Muscle layer of duodenum (tissue), 2 donors: Measurements from ENCODE around the gene DNER.

Experiments used
- H3K27ac ChIP-seq: one replicate; pipeline ENCODE4 v1.7.0; 2013; ENCODE audit warnings: mild to moderate bottlenecking, low read length
- H3K27me3 ChIP-seq: one replicate; pipeline ENCODE4 v1.7.0; 2013; ENCODE audit warnings: low read depth, mild to moderate bottlenecking, control low read depth, low read length
- H3K36me3 ChIP-seq, 2 donors: one replicate each; pipeline ENCODE4 v1.7.0; 2013; ENCODE audit warnings: low read length in 2 of 2, control low read depth in 1 of 2, mild to moderate bottlenecking in 1 of 2; ENCODE audit not compliant: insufficient read depth in 2 of 2, control insufficient read depth in 1 of 2
- H3K4me1 ChIP-seq, 2 donors: one replicate each; pipeline ENCODE4 v1.7.0; 2013; ENCODE audit warnings: low read length in 2 of 2, mild to moderate bottlenecking in 2 of 2, control low read depth in 1 of 2, moderate library complexity in 1 of 2; ENCODE audit not compliant: insufficient read depth in 2 of 2, control insufficient read depth in 1 of 2
- H3K4me3 ChIP-seq, 2 donors: one replicate each; pipeline ENCODE4 v1.7.0; 2013; ENCODE audit warnings: low read length in 2 of 2, low read depth in 1 of 2, mild to moderate bottlenecking in 1 of 2
- H3K9me3 ChIP-seq, 2 donors: one replicate each; pipeline ENCODE4 v1.7.0; 2013; ENCODE audit warnings: low read length in 2 of 2, control low read depth in 1 of 2, mild to moderate bottlenecking in 1 of 2; ENCODE audit not compliant: control insufficient read depth in 1 of 2
- donor health status: healthy.

Gene DNER

GRCh38 chr2:229688141-229688540 lies 26.2 kb downstream of the DNER start:
- Histone ChIP-seq H3K4me3 (no peak overlapping the region), H3K27me3 (no peaks in the 10 kb centered on the region), H3K27ac (no peak overlapping the region), H3K36me3 (no peaks in the 10 kb centered on the region), H3K9me3 (peaks cover 0 to 7% of the 10 kb centered on the region in 2 donors), H3K4me1 (no peaks in the 10 kb centered on the region)

GRCh38 chr2:229686122-229686919 lies 28.0 kb downstream of the DNER start:
- Histone ChIP-seq H3K36me3 (no peaks in the 10 kb centered on the region), H3K27me3 (no peaks in the 10 kb centered on the region), H3K9me3 (no peaks in the 10 kb centered on the region), H3K4me3 (no peak overlapping the region), H3K27ac (no peak overlapping the region), H3K4me1 (no peaks in the 10 kb centered on the region)

GRCh38 chr2:229684942-229685562 lies 29.3 kb downstream of the DNER start:
- no peaks in the 10 kb centered on the region for H3K9me3 ChIP-seq
- no peak overlapping the region for H3K27ac ChIP-seq
- H3K36me3 ChIP-seq: no peaks in the 10 kb centered on the region
- no peaks in the 10 kb centered on the region for H3K27me3 ChIP-seq
- H3K4me1 ChIP-seq: no peaks in the 10 kb centered on the region
- H3K4me3 ChIP-seq: no peak overlapping the region

GRCh38 chr2:229679393-229680125 lies 34.8 kb downstream of the DNER start:
- H3K27ac ChIP-seq: no peak overlapping the region
- H3K4me1 ChIP-seq: no peaks in the 10 kb centered on the region
- no peaks in the 10 kb centered on the region for H3K9me3 ChIP-seq
- H3K4me3 ChIP-seq: no peak overlapping the region
- H3K36me3 ChIP-seq: no peaks in the 10 kb centered on the region
- H3K27me3 ChIP-seq: no peaks in the 10 kb centered on the region

- Histone ChIP-seq H3K4me3 (no peak overlapping the region), H3K27ac (no peak overlapping the region), H3K36me3 (no peaks in the 10 kb centered on the region)
Measured at GRCh38 chr2:229675569-229675968, 38.8 kb downstream of the DNER start.

GRCh38 chr2:229674830-229675530 lies 39.4 kb downstream of the DNER start:
- Histone ChIP-seq H3K27me3 (no peaks in the 10 kb centered on the region), H3K27ac (no peak overlapping the region), H3K4me1 (no peaks in the 10 kb centered on the region), H3K36me3 (no peaks in the 10 kb centered on the region), H3K9me3 (no peaks in the 10 kb centered on the region), H3K4me3 (no peak overlapping the region)

More at GRCh38 chr2:229675569-229675968, 38.8 kb downstream of the DNER start:
- Histone ChIP-seq H3K9me3 (no peaks in the 10 kb centered on the region), H3K27me3 (no peaks in the 10 kb centered on the region), H3K4me1 (no peaks in the 10 kb centered on the region)

GRCh38 chr2:229673676-229674075 lies 40.7 kb downstream of the DNER start:
- Histone ChIP-seq H3K36me3 (no peaks in the 10 kb centered on the region), H3K27ac (no peak overlapping the region), H3K4me3 (no peak overlapping the region), H3K27me3 (no peaks in the 10 kb centered on the region), H3K9me3 (no peaks in the 10 kb centered on the region), H3K4me1 (no peaks in the 10 kb centered on the region)

GRCh38 chr2:229672021-229672420 lies 42.3 kb downstream of the DNER start:
- Histone ChIP-seq H3K27me3 (no peaks in the 10 kb centered on the region), H3K27ac (no peak overlapping the region), H3K36me3 (no peaks in the 10 kb centered on the region), H3K4me1 (no peaks in the 10 kb centered on the region), H3K4me3 (no peak overlapping the region), H3K9me3 (no peaks in the 10 kb centered on the region)

- no peaks in the 10 kb centered on the region for H3K36me3 ChIP-seq
- no peaks in the 10 kb centered on the region for H3K9me3 ChIP-seq
- no peak overlapping the region for H3K4me3 ChIP-seq
- no peaks in the 10 kb centered on the region for H3K27me3 ChIP-seq
- H3K27ac ChIP-seq: no peak overlapping the region
- no peaks in the 10 kb centered on the region for H3K4me1 ChIP-seq
Measured at GRCh38 chr2:229669841-229670240, 44.5 kb downstream of the DNER start.

GRCh38 chr2:229666811-229667210 lies 47.5 kb downstream of the DNER start:
- H3K4me1 ChIP-seq: no peaks in the 10 kb centered on the region
- no peaks in the 10 kb centered on the region for H3K27me3 ChIP-seq
- no peaks in the 10 kb centered on the region for H3K9me3 ChIP-seq
- no peak overlapping the region for H3K27ac ChIP-seq
- no peaks in the 10 kb centered on the region for H3K36me3 ChIP-seq
- H3K4me3 ChIP-seq: no peak overlapping the region

- Histone ChIP-seq H3K36me3 (no peaks in the 10 kb centered on the region), H3K4me1 (no peaks in the 10 kb centered on the region), H3K27me3 (no peaks in the 10 kb centered on the region), H3K27ac (no peak overlapping the region), H3K4me3 (no peak overlapping the region), H3K9me3 (no peaks in the 10 kb centered on the region)
Measured at GRCh38 chr2:229665158-229665557, 49.2 kb downstream of the DNER start.
